Left lung (tissue), 10 donors: ENCODE data around the gene UBE2F. TPM values are rescaled to one million over a fixed set of nuclear protein-coding genes. Genes with fewer than 3 reads are reported as not detected.
A peak's percentile ranks its signal among the peaks of the same experiment; 100 is the strongest.
"Not testable (repeated sequence)": the region's sequence is repeated elsewhere in the genome, so short reads cannot be mapped to it uniquely, and the experiment has no call there.

Source experiments
- ATAC-seq: fragments of 200-7000 bp; cut with Tn5 transposase; one replicate; pipeline ENCODE4 v1.9.1; 2020; ENCODE audit warnings: moderate library complexity
- DNase-seq, 4 donors: peaks; one replicate each; pipeline ENCODE4 v3.0.0-alpha.2; 2013 to 2020
- H3K27ac ChIP-seq, 2 donors: fragments of 200-600 bp; sonication (generic) in 1 of 2; one replicate each; pipeline versions ENCODE4 v1.5.0 to v1.8.0; 2020 to 2021
- H3K27me3 ChIP-seq, 2 donors: fragments of 200-600 bp; sonication (generic) in 1 of 2; one replicate each; pipeline versions ENCODE4 v1.5.0 to v1.8.0; 2020 to 2021
- H3K36me3 ChIP-seq, 2 donors: fragments of 200-600 bp; sonication (generic) in 1 of 2; one replicate each; pipeline versions ENCODE4 v1.5.0 to v1.8.0; 2020 to 2021
- H3K4me1 ChIP-seq, 2 donors: fragments of 200-600 bp; one replicate each; pipeline ENCODE4 v1.8.0; 2021
- H3K4me3 ChIP-seq, 2 donors: fragments of 200-600 bp; sonication (generic) in 1 of 2; one replicate each; pipeline versions ENCODE4 v1.5.0 to v1.8.0; 2020 to 2021; ENCODE audit warnings: mild to moderate bottlenecking in 1 of 2
- H3K9me3 ChIP-seq, 2 donors: fragments of 200-600 bp; sonication (generic) in 1 of 2; one replicate each; pipeline versions ENCODE4 v1.5.0 to v1.8.0; 2020 to 2021
- intact Hi-C, 2 donors: fragments of 100-400 bp; cut with DNase I; formaldehyde crosslinking; loops; one replicate each; pipeline versions ENCODE4 v1.11.2 to v1.14.2; 2022
- polyA plus RNA-seq, 6 donors: library from polyadenylated mRNA; unstranded; fragments of 120-200 nt; gene quantifications; one replicate each; pipeline ENCODE4 v1.2.1, GENCODE V29; 2013; ENCODE audit not compliant: insufficient read length in 6 of 6
- total RNA-seq, 2 donors: library from RNA; stranded (reverse); fragmentation: NEBNext Ultra II Directional; extraction: Animal tissue kit (Norgen Biotek cat#: 25700); gene quantifications; one replicate each; pipeline ENCODE4 v1.2.1, GENCODE V29; 2021
- TF ChIP-seq, protein P1 (sequence below), 2 donors: fragments of 200-600 bp; sonication (generic) in 1 of 2; IDR thresholded peaks; one replicate each; pipeline versions ENCODE4 v1.5.0 to v1.8.0; 2021; ENCODE audit warnings: antibody characterized with exemption in 2 of 2
- donor health status: DM: no; HTN: yes; CAD: no.
- donor health status: DM: no; HTN: no; CAD: no.

UBE2F gene
- total and polyA plus RNA-seq, 8 donors, result 33.9 to 58.9 (median 34.7) TPM

DNA sequence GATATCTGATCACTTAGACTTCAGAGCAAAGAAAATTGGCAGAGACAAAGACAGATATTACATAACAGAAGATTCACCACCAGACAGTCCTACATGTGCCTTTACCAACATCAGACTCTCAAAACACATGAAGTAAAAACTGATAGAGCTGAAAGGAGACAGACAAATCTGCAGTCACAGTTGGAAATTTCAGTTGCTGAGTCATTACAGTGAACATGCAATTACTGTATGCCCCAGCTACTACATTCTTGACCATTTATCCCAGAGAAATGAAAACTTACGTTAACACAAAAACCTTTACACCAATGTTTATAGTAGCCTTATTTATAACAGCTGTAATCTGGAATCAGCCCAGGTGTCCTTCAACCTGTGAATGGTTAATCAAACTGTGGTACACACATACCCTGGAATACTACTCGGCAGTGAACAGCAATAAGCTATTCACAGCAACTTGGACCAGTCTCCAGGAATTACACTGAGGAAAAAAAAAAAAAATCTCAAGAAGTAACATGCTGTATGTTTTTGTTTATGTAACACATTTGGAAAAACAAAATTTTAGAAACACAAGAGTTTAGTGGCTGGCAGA lies 86.5 kb downstream of the UBE2F start:
- intact Hi-C loops, result no loop called here
- ATAC-seq (no peak), DNase-seq (no peak)
- Histone ChIP-seq H3K4me1 (no peaks in the 10 kb centered on the region), H3K27ac (no peak overlapping the region), H3K27me3 (peaks cover 0 to 23% of the 10 kb centered on the region in 2 donors), H3K9me3 (peaks cover 0 to 5% of the 10 kb centered on the region in 2 donors), H3K36me3 (no peaks in the 10 kb centered on the region), H3K4me3 (no peak overlapping the region)
- TF ChIP-seq, protein P1, sequence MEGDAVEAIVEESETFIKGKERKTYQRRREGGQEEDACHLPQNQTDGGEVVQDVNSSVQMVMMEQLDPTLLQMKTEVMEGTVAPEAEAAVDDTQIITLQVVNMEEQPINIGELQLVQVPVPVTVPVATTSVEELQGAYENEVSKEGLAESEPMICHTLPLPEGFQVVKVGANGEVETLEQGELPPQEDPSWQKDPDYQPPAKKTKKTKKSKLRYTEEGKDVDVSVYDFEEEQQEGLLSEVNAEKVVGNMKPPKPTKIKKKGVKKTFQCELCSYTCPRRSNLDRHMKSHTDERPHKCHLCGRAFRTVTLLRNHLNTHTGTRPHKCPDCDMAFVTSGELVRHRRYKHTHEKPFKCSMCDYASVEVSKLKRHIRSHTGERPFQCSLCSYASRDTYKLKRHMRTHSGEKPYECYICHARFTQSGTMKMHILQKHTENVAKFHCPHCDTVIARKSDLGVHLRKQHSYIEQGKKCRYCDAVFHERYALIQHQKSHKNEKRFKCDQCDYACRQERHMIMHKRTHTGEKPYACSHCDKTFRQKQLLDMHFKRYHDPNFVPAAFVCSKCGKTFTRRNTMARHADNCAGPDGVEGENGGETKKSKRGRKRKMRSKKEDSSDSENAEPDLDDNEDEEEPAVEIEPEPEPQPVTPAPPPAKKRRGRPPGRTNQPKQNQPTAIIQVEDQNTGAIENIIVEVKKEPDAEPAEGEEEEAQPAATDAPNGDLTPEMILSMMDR (IDR thresholded peaks at IDR 0.05), result no peak

GRCh38 chr2:238055841-238056240 lies 89.0 kb downstream of the UBE2F start:
- TF ChIP-seq, protein P1 (IDR thresholded peaks at IDR 0.05), result no peak
- Histone ChIP-seq H3K4me1 (peaks cover 0 to 9% of the 10 kb centered on the region in 2 donors), H3K36me3 (no peaks in the 10 kb centered on the region), H3K27me3 (peaks cover 0 to 23% of the 10 kb centered on the region in 2 donors), H3K4me3 (no peak overlapping the region), H3K9me3 (no peaks in the 10 kb centered on the region), H3K27ac (no peak overlapping the region)
- intact Hi-C loops, result no loop called here
- DNase-seq (no peak), ATAC-seq (no peak)

DNA sequence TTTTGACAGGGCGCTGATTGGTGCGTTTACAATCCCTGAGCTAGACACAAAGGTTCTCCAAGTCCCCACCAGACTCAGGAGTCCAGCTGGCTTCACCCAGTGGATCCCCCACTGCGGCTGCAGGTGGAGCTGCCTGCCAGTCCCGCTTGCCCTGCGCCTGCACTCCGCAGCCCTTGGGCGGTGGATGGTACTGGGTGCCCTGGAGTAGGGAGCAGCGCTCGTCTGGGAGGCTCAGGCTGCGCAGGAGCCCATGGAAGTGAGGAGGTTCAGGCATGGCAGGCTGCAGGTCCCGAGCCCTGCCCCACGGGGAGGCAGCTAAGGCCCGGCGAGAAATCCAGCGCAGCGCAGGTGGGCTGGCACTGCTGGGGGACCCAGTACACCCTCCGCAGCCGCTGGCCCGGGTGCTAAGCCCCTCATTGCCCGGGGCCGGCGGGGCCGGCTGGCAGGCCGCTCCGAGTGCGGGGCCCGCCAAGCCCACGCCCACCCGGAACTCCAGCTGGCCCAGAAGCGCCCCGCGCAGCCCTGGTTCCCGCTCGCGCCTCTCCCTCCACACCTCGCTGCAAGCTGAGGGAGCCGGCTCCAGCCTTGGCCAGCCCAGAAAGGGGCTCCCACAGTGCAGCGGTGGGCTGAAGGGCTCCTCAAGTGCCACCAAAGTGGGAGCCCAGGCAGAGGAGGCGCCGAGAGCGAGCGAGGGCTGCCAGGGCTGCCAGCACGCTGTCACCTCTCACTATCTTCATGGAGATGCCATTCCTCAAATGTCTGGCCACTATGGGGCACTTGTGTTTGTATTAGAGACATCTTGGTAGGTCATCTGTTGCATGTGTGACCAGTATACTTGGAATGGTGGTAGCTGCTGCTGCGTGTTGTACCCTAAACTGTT lies 91.1 kb downstream of the UBE2F start:
- ATAC-seq, H3K36me3 ChIP-seq, H3K9me3 ChIP-seq, DNase-seq, H3K27ac ChIP-seq, intact Hi-C loops, H3K4me3 ChIP-seq: not testable (repeated sequence)
- Histone ChIP-seq H3K27me3 (peaks cover 0 to 23% of the 10 kb centered on the region in 2 donors), H3K4me1 (peaks cover 0 to 21% of the 10 kb centered on the region in 2 donors)

DNA sequence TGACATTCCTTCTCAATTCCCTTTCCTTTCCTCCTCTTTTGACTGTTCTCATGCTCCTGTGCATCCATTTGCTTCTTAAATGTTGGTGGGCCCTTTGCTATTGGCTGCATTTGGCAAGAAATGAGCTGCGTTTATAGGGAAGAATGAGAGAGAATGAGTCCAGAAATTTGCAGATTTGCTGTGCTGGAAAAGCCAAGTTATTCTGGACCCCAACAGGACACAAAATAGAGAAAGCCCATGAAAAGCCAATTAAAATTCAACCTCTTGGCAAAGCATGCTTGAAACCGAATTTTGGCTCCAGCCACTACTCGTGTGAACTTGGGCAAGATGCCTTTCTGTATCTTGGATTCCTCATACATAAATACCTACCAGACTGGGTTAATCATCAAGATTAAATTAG lies 92.7 kb downstream of the UBE2F start:
- intact Hi-C loops, result no loop called here
- Histone ChIP-seq H3K4me1 (peaks cover 0 to 21% of the 10 kb centered on the region in 2 donors), H3K36me3 (no peaks in the 10 kb centered on the region), H3K4me3 (peak overlapping the region in 1 of 2 donors; percentile 96), H3K27me3 (peaks cover 0 to 20% of the 10 kb centered on the region in 2 donors), H3K27ac (no peak overlapping the region), H3K9me3 (no peaks in the 10 kb centered on the region)
- ATAC-seq (no peak), DNase-seq (no peak)
- TF ChIP-seq, protein P1 (IDR thresholded peaks at IDR 0.05), result no peak

DNA sequence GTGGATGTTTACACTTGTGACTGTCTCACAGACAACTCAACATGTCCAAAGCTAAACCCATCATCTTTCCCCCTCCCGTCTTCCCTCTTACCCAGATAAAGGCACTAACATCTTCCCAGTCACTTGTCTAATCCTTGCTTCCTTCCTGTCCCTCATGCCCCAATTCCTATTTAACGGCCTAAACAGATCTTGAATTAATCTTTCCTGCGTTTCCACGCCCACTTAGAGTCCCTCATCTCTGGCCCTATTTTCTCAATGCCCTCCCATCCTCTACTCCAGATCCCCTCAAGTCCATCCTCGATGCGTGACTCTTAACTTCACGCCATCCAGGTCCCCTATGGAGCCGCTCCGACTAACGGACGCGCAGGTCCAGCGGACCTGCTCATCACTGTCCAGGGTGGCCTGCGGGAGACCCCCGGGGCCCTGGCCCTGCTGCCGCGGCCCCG lies 93.3 kb downstream of the UBE2F start:
- no peaks in the 10 kb centered on the region for H3K36me3 ChIP-seq
- ATAC-seq (no peak), DNase-seq (no peak)
- TF ChIP-seq, protein P1 (IDR thresholded peaks at IDR 0.05), result no peak
- peaks cover 0 to 14% of the 10 kb centered on the region in 2 donors for H3K27me3 ChIP-seq
- peak overlapping the region; percentile 85 to 96 for H3K4me3 ChIP-seq
- peaks cover 0 to 21% of the 10 kb centered on the region in 2 donors for H3K4me1 ChIP-seq
- H3K9me3 ChIP-seq, result no peaks in the 10 kb centered on the region
- peak overlapping the region; percentile 80 to 94 for H3K27ac ChIP-seq
- intact Hi-C loops, result no loop called here
